C4-2B (cell line): ENCODE results near the gene AQP6.
"Not testable (repeated sequence)": the region's sequence is repeated elsewhere in the genome, so short reads cannot be mapped to it uniquely, and the experiment has no call there.

ENCODE experiments used
- CTCF ChIP-seq: fragments of 450-650 bp; conservative IDR thresholded peaks from 2 replicates; pipeline ENCODE4 v1.5.1; 2017; ENCODE audit warnings: mild to moderate bottlenecking
- ZFX ChIP-seq: fragments of 450-650 bp; IDR thresholded peaks from 2 replicates; pipeline ENCODE4 v1.6.1; 2017

DNA sequence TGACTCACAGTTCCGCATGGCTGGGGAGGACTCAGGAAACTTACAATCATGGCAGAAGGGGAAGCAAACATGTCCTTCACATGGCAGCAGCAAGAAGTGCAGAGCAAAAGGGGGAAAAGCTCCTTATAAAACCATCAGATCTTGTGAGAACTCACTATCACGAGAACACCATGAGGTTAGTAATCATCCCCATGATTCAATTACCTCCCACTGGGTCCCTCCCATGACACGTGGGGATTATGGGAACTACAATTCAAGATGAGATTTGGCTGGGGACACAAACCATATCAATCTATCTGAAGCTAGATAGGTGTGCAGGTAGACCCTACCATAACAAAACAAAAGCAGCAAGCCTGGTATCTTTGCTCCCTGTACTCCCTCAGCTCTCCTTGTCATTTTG is 13.7 kb downstream of the AQP6 start:
- not testable (repeated sequence) for TF ChIP-seq CTCF, ZFX
